Activated CD8-positive, alpha-beta memory T cell treated with anti-CD3 and anti-CD28 coated beads for 1 hour (primary cell): ENCODE measurements around the gene ZNF792.
"Not testable (repeated sequence)": the region's sequence is repeated elsewhere in the genome, so short reads cannot be mapped to it uniquely, and the experiment has no call there.

ENCODE experiments used
- DNase-seq, 2 donors: peaks; one replicate each; pipeline ENCODE4 v3.0.0-alpha.2; 2020; ENCODE audit warnings: low read depth in 1 of 2; ENCODE audit errors: extremely low read depth in 1 of 2

ZNF792 gene

GRCh38 chr19:34972163-34972705, 8.2 kb upstream of the ZNF792 start:
- DNase-seq: no peak

DNA sequence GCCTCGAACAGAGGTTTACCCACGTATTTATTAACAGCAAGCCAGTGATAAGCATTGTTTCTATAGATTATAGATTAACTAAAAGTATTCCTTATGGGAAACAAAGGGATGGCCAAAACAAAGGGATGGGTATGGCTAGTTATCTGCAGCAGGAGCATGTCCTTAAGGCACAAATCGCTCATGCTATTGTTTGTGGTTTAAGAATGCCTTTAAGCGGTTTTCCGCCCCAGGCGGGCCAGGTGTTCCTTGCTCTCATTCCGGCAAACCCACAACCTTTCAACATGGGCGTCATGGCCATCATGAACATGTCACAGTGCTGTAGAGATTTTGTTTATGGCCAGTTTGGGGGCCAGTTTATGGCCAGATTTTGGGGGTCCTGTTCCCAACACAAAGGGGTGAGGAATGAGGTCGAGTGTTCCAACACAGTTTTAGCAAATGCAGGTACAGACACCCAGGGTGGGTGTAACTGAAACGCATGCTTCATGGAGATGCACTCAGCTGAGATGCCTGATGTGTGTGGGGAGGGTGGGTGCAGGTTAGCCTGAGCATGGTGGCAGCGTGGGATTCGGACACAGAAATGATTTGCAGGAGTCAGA, 6.3 kb upstream of the ZNF792 start:
- DNase-seq: not testable (repeated sequence)

- no peak for DNase-seq
These were observed 5.7 kb upstream of the ZNF792 start for GRCh38 chr19:34969721-34970120.

- no peak for DNase-seq
These were observed 3.5 kb upstream of the ZNF792 start for GRCh38 chr19:34967551-34967950.

DNA sequence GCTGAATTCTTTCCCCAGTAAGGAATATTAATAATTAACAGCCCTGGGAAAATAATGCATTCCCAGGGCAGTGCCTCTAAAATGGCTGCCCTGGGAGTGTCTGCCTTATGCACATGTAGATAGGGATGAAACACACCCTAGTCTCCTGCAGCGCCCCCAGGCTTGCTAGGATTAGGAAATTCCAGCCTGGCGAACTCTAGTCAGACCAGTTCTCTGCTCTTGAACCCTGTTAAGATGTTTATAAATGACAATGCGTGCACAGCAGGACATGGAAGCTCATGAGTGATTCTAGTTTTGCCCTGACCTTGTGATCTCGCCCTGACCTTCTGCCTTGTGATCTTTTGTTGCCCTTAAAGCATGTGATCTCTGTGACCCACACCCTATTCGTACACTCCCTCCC, 1.5 kb upstream of the ZNF792 start:
- not testable (repeated sequence) for DNase-seq

GRCh38 chr19:34964598-34964997, 569 bp upstream of the ZNF792 start:
- DNase-seq: no peak

- no peak for DNase-seq
These were observed 1.1 kb downstream of the ZNF792 start for GRCh38 chr19:34962687-34963572.

DNA sequence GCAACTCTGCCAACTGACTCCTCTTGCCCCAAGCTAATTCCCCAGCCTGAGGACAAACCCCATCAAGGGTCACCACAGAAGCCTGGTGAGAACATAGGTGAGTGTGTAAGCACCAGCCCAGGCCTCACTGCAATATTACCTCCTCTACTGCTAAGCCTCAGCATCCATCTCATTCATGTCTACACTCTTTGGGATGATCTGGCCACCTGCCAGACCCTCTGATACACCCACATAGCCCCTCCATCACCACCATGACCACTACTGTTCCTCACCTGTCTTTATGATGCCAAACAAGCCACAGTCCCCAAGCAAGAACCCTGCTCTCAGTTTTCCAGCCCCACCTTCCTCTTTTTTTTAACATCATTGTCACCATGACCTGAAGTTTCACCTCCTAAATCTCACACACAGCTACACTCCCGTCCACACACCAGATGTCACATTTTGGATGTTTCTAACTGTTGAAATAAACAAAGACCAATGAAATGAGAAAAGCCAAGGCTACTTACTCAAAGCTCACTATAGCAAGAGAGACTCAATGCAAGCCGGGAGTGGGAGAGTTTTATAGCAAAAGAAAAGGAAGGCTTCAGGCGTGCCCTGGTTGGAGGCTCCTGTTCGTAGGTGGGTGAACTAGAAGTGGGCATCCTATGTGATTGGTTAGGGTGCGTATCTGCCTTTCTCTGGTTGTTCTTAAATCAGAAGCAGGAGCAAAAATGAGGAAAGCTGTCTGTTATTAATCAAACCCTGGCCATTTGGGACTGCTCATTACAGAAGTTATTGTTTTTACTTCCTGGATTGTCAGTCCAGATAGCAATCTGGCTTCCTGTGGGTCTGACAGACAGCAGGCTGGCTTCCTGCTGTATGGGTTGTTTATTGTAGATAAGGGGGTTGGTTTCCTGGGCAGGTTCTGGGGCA, 2.0 kb downstream of the ZNF792 start:
- no peak for DNase-seq

DNA sequence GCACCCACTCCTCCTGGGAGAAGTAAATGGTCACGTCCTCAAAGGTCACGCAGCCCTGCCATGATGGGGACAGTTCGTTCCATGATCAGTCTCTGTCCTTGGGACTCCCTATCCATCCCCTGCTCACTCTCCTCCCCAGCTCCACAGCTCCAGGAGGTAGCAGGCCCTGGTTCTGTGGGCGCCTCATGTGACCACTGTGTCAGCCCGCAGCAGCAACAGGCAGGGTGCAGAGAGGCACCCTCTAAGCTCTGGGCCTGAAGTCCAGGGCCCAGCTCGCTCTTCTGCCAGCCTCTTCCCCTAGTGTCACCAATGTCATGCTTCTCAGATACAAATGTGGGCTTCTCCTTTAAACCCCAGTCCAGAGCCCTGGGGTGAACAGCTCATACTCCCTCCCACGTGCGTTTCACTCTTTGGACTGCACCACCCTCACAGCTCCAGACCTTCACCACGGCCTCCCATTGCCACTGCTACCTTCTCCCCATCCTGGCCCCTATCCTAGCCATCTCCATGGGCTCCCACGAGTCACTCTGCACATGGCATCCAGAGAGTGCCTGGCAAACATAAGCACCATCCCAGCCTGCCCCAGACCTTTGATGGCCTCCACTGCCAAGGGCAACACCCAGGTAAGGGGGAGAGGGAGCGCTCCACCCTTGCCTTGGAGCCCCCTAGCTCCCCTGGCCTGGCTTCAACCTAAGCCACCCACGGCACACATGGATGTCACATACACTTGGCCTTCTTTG, 2.9 kb downstream of the ZNF792 start:
- DNase-seq: no peak

GRCh38 chr19:34960103-34960805, 3.8 kb downstream of the ZNF792 start:
- DNase-seq: no peak

GRCh38 chr19:34959021-34959420, 5.0 kb downstream of the ZNF792 start:
- DNase-seq: no peak

GRCh38 chr19:34957830-34958751, 5.9 kb downstream of the ZNF792 start:
- DNase-seq: no peak

DNA sequence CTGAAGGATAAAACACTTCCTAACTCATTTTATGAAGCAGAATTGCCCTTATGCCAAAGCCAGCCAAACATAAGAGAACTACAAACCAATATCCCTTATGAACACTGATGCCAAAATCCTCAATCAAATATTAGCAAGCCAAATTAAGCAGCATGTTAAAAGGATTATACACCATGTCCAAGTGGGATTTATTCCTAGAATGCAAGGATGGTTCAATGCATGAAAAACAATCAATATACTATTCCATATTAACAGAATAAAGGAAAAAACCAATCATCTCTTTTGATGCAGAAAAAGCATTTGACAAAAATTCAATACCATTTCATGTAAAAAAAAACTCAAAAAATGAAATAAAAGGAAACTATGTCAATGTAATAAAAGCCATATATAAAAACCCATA, 10.9 kb downstream of the ZNF792 start:
- no peak for DNase-seq

DNA sequence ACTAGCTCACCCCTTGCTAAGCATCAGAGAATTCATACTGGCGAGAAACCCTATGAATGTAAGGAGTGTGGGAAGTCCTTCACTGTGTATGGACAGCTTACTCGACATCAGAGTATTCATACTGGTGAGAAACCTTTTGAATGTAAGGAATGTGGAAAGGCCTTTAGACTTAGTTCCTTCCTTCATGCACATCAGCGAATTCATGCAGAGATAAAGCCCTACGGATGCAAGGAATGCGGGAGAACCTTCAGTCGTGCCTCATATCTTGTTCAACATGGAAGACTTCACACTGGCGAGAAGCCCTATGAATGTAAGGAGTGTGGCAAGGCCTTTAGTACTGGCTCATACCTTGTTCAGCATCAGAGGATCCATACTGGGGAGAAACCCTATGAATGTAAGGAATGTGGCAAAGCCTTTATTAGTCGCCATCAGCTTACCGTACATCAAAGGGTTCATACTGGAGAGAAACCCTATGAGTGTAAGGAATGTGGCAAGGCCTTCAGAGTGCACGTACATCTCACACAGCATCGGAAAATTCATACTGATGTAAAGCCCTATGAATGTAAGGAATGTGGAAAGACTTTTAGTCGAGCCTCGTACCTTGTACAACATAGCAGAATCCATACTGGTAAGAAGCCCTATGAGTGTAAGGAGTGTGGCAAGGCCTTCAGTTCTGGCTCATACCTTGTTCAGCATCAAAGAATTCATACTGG, 20.0 kb downstream of the ZNF792 start:
- no peak for DNase-seq

GRCh38 chr19:34938886-34939285, 25.1 kb downstream of the ZNF792 start:
- no peak for DNase-seq

- no peak for DNase-seq
These were observed 27.8 kb downstream of the ZNF792 start for GRCh38 chr19:34936184-34936583.

- DNase-seq: no peak
These were observed 31.5 kb downstream of the ZNF792 start for GRCh38 chr19:34932494-34932893.
